Measurements from ENCODE around the gene PID1. TPM values are rescaled to one million over a fixed set of nuclear protein-coding genes. Genes with fewer than 3 reads are reported as not detected.

The PID1 gene
- polyA plus RNA-seq, 3 donors, result 5.0 to 7.3 (median 5.6) TPM

- no peak for DNase-seq (ENCODE audit: extremely low read depth in 1 of 11, low read depth in 9 of 11, low spot score in 4 of 11)
These were observed 1.1 kb downstream of the PID1 start for GRCh38 chr2:229269941-229270340.

GRCh38 chr2:229269146-229269545, 1.9 kb downstream of the PID1 start:
- no peak for DNase-seq (ENCODE audit: extremely low read depth in 1 of 11, low read depth in 9 of 11, low spot score in 4 of 11)

GRCh38 chr2:229268626-229269025, 2.5 kb downstream of the PID1 start:
- DNase-seq (ENCODE audit: extremely low read depth in 1 of 11, low read depth in 9 of 11, low spot score in 4 of 11), result no peak

- DNase-seq (ENCODE audit: extremely low read depth in 1 of 11, low read depth in 9 of 11, low spot score in 4 of 11), result no peak
These were observed 4.0 kb downstream of the PID1 start for GRCh38 chr2:229267080-229267479.

GRCh38 chr2:229265727-229266126, 5.4 kb downstream of the PID1 start:
- DNase-seq (ENCODE audit: extremely low read depth in 1 of 11, low read depth in 9 of 11, low spot score in 4 of 11), result no peak

- DNase-seq (ENCODE audit: extremely low read depth in 1 of 11, low read depth in 9 of 11, low spot score in 4 of 11), result no peak
These were observed 9.5 kb downstream of the PID1 start for GRCh38 chr2:229261599-229261998.

- no peak for DNase-seq (ENCODE audit: extremely low read depth in 1 of 11, low read depth in 9 of 11, low spot score in 4 of 11)
These were observed 10.0 kb downstream of the PID1 start for GRCh38 chr2:229261076-229261475.

GRCh38 chr2:229257985-229258384, 13.1 kb downstream of the PID1 start:
- DNase-seq (ENCODE audit: extremely low read depth in 1 of 11, low read depth in 9 of 11, low spot score in 4 of 11), result no peak

- no peak for DNase-seq (ENCODE audit: extremely low read depth in 1 of 11, low read depth in 9 of 11, low spot score in 4 of 11)
These were observed 14.7 kb downstream of the PID1 start for GRCh38 chr2:229256376-229256775.

- DNase-seq (ENCODE audit: extremely low read depth in 1 of 11, low read depth in 9 of 11, low spot score in 4 of 11), result no peak
These were observed 16.9 kb downstream of the PID1 start for GRCh38 chr2:229254206-229254605.

GRCh38 chr2:229252996-229253395, 18.1 kb downstream of the PID1 start:
- no peak for DNase-seq (ENCODE audit: extremely low read depth in 1 of 11, low read depth in 9 of 11, low spot score in 4 of 11)

- DNase-seq (ENCODE audit: extremely low read depth in 1 of 11, low read depth in 9 of 11, low spot score in 4 of 11), result no peak
These were observed 18.8 kb downstream of the PID1 start for GRCh38 chr2:229252280-229252679.

GRCh38 chr2:229249536-229249935, 21.6 kb downstream of the PID1 start:
- DNase-seq (ENCODE audit: extremely low read depth in 1 of 11, low read depth in 9 of 11, low spot score in 4 of 11), result no peak

GRCh38 chr2:229246334-229246733, 24.8 kb downstream of the PID1 start:
- DNase-seq (ENCODE audit: extremely low read depth in 1 of 11, low read depth in 9 of 11, low spot score in 4 of 11), result no peak

GRCh38 chr2:229244975-229245374, 26.1 kb downstream of the PID1 start:
- DNase-seq (ENCODE audit: extremely low read depth in 1 of 11, low read depth in 9 of 11, low spot score in 4 of 11), result no peak

GRCh38 chr2:229243890-229244560, 27.1 kb downstream of the PID1 start:
- no peak for DNase-seq (ENCODE audit: extremely low read depth in 1 of 11, low read depth in 9 of 11, low spot score in 4 of 11)

- no peak for DNase-seq (ENCODE audit: extremely low read depth in 1 of 11, low read depth in 9 of 11, low spot score in 4 of 11)
These were observed 30.0 kb downstream of the PID1 start for GRCh38 chr2:229240984-229241491.

- DNase-seq (ENCODE audit: extremely low read depth in 1 of 11, low read depth in 9 of 11, low spot score in 4 of 11), result no peak
These were observed 32.1 kb downstream of the PID1 start for GRCh38 chr2:229239021-229239420.

- no peak for DNase-seq (ENCODE audit: extremely low read depth in 1 of 11, low read depth in 9 of 11, low spot score in 4 of 11)
These were observed 33.8 kb downstream of the PID1 start for GRCh38 chr2:229237270-229237669.

GRCh38 chr2:229235131-229235914, 35.8 kb downstream of the PID1 start:
- peak in 8 of 11 donors; percentile 5 to 28 (median 10) for DNase-seq (ENCODE audit: extremely low read depth in 1 of 11, low read depth in 9 of 11, low spot score in 4 of 11)

Data from renal cortex interstitium (tissue), 11 donors.